ENCODE data around the gene MYO15A. TPM values are rescaled to one million over a fixed set of nuclear protein-coding genes. Genes with fewer than 3 reads are reported as not detected.

The MYO15A gene
- total RNA-seq, 2 donors from 2014 or later = 1.7 to 2.4 TPM

GRCh38 chr17:18069101-18069500 is 39.5 kb upstream of the MYO15A start:
- Histone ChIP-seq H3K9me3 (ENCODE audit: control insufficient read depth, low read length) (no peaks in the 10 kb centered on the region), H3K27me3 (ENCODE audit: control insufficient read depth, insufficient read depth, low read length, poor library complexity, severe bottlenecking) (no peaks in the 10 kb centered on the region), H3K9ac (ENCODE audit: extremely low read depth, low read length, poor library complexity, severe bottlenecking) (no peak overlapping the region), H3K4me3 (ENCODE audit: low read length) (no peak overlapping the region), H3K4me1 (ENCODE audit: control insufficient read depth, insufficient read depth, low read length) (no peaks in the 10 kb centered on the region), H3K36me3 (ENCODE audit: control insufficient read depth, insufficient read depth, low read length) (peaks cover 38% of the 10 kb centered on the region), H3K27ac (ENCODE audit: low read depth, low read length) (no peak overlapping the region)
- 96% methylated on average over 2 of the region's 2 CpGs; no CpG with 5 or more reads in 1 of the 2 experiments for WGBS, 2 experiments (ENCODE audit: insufficient coverage in 1 of 2, insufficient read length in 1 of 2)
- Mint-ChIP-seq H3K27ac (no peak overlapping the region), H3K4me1 (peaks cover 6% of the 10 kb centered on the region), H3K9me3 (no peaks in the 10 kb centered on the region), H3K36me3 (ENCODE audit: low read depth) (peaks cover 19% of the 10 kb centered on the region), H3K4me3 (no peak overlapping the region), H3K27me3 (ENCODE audit: insufficient read depth) (no peaks in the 10 kb centered on the region)
- no peak for DNase-seq
- no peak for TF ChIP-seq CTCF (conservative IDR thresholded peaks at IDR 0.05)

GRCh38 chr17:18070861-18071340 is 37.7 kb upstream of the MYO15A start:
- H3K36me3 Mint-ChIP-seq (ENCODE audit: low read depth) = peaks cover 2% of the 10 kb centered on the region
- peaks cover 20% of the 10 kb centered on the region for H3K36me3 ChIP-seq (ENCODE audit: control insufficient read depth, insufficient read depth, low read length)
- H3K27ac Mint-ChIP-seq = no peak overlapping the region
- H3K27ac ChIP-seq (ENCODE audit: low read depth, low read length) = peak overlapping the region; percentile 54
- H3K4me1 Mint-ChIP-seq = peaks cover 6% of the 10 kb centered on the region
- no peaks in the 10 kb centered on the region for H3K9me3 Mint-ChIP-seq
- H3K4me3 Mint-ChIP-seq = no peak overlapping the region
- no peaks in the 10 kb centered on the region for H3K9me3 ChIP-seq (ENCODE audit: control insufficient read depth, low read length)
- no peak for TF ChIP-seq CTCF (conservative IDR thresholded peaks at IDR 0.05)
- no peak overlapping the region for H3K4me3 ChIP-seq (ENCODE audit: low read length)
- WGBS, 2 experiments (ENCODE audit: insufficient coverage in 1 of 2, insufficient read length in 1 of 2) = 54 to 62% methylated on average over 7 to 8 of the region's 8 CpGs
- peak; percentile 75 for DNase-seq
- H3K4me1 ChIP-seq (ENCODE audit: control insufficient read depth, insufficient read depth, low read length) = no peaks in the 10 kb centered on the region
- no peaks in the 10 kb centered on the region for H3K27me3 Mint-ChIP-seq (ENCODE audit: insufficient read depth)
- H3K9ac ChIP-seq (ENCODE audit: extremely low read depth, low read length, poor library complexity, severe bottlenecking) = peak overlapping the region; percentile 17
- H3K27me3 ChIP-seq (ENCODE audit: control insufficient read depth, insufficient read depth, low read length, poor library complexity, severe bottlenecking) = no peaks in the 10 kb centered on the region

GRCh38 chr17:18071751-18072150 is 36.8 kb upstream of the MYO15A start:
- Mint-ChIP-seq H3K36me3 (ENCODE audit: low read depth) (no peaks in the 10 kb centered on the region), H3K4me1 (peaks cover 6% of the 10 kb centered on the region)
- peaks cover 11% of the 10 kb centered on the region for H3K36me3 ChIP-seq (ENCODE audit: control insufficient read depth, insufficient read depth, low read length)

More at GRCh38 chr17:18071751-18072150, 36.8 kb upstream of the MYO15A start:
- Histone ChIP-seq H3K27ac (ENCODE audit: low read depth, low read length) (no peak overlapping the region), H3K9me3 (ENCODE audit: control insufficient read depth, low read length) (no peaks in the 10 kb centered on the region), H3K4me3 (ENCODE audit: low read length) (no peak overlapping the region), H3K4me1 (ENCODE audit: control insufficient read depth, insufficient read depth, low read length) (no peaks in the 10 kb centered on the region), H3K9ac (ENCODE audit: extremely low read depth, low read length, poor library complexity, severe bottlenecking) (no peak overlapping the region), H3K27me3 (ENCODE audit: control insufficient read depth, insufficient read depth, low read length, poor library complexity, severe bottlenecking) (no peaks in the 10 kb centered on the region)
- Mint-ChIP-seq H3K9me3 (no peaks in the 10 kb centered on the region), H3K27ac (no peak overlapping the region), H3K27me3 (ENCODE audit: insufficient read depth) (peaks cover 3% of the 10 kb centered on the region), H3K4me3 (no peak overlapping the region)
- DNase-seq = no peak
- TF ChIP-seq CTCF (conservative IDR thresholded peaks at IDR 0.05) = no peak

Data from endodermal cell (in vitro differentiated cells).